HG03103 (cell line): ENCODE measurements around the gene IL17RD.

ENCODE experiments used
- ATAC-seq: cut with Tn5 transposase; IDR thresholded peaks from one replicate; pipeline ENCODE4 v1.9.1; 2021; ENCODE audit warnings: low read depth; ENCODE audit not compliant: unreplicated experiment

Gene IL17RD

GRCh38 chr3:57160076-57160764 is 4.9 kb downstream of the IL17RD start:
- no peak for ATAC-seq

- no peak for ATAC-seq
Measured at GRCh38 chr3:57158813-57159738, 6.1 kb downstream of the IL17RD start.

GRCh38 chr3:57158325-57158724 is 6.8 kb downstream of the IL17RD start:
- no peak for ATAC-seq

GRCh38 chr3:57157545-57157944 is 7.6 kb downstream of the IL17RD start:
- no peak for ATAC-seq

- no peak for ATAC-seq
Measured at GRCh38 chr3:57155310-57155643, 9.9 kb downstream of the IL17RD start.

GRCh38 chr3:57154470-57155309 is 10.5 kb downstream of the IL17RD start:
- ATAC-seq: no peak

GRCh38 chr3:57152151-57153143 is 12.7 kb downstream of the IL17RD start:
- no peak for ATAC-seq

GRCh38 chr3:57151749-57152148 is 13.4 kb downstream of the IL17RD start:
- no peak for ATAC-seq

- ATAC-seq: no peak
Measured at GRCh38 chr3:57151021-57151449, 14.1 kb downstream of the IL17RD start.

- ATAC-seq: no peak
Measured at GRCh38 chr3:57150113-57150581, 15.0 kb downstream of the IL17RD start.

- no peak for ATAC-seq
Measured at GRCh38 chr3:57147071-57147470, 18.1 kb downstream of the IL17RD start.

GRCh38 chr3:57145852-57146251 is 19.3 kb downstream of the IL17RD start:
- no peak for ATAC-seq

- ATAC-seq: no peak
Measured at GRCh38 chr3:57144952-57145351, 20.2 kb downstream of the IL17RD start.

- no peak for ATAC-seq
Measured at GRCh38 chr3:57143886-57144459, 21.2 kb downstream of the IL17RD start.

GRCh38 chr3:57142411-57142723 is 22.8 kb downstream of the IL17RD start:
- ATAC-seq: no peak

- no peak for ATAC-seq
Measured at GRCh38 chr3:57141719-57142410, 23.3 kb downstream of the IL17RD start.

- ATAC-seq: no peak
Measured at GRCh38 chr3:57140894-57141293, 24.3 kb downstream of the IL17RD start.

- ATAC-seq: no peak
Measured at GRCh38 chr3:57135964-57136719, 29.0 kb downstream of the IL17RD start.
